ENCODE data around the gene PRKCE. TPM values are rescaled to one million over a fixed set of nuclear protein-coding genes. Genes with fewer than 3 reads are reported as not detected.

The PRKCE gene
- total RNA-seq, 1 donor from 2014 or later = 21.0 TPM

- no peak overlapping the region for H3K4me3 ChIP-seq (ENCODE audit: low read depth, low read length)
- no peaks in the 10 kb centered on the region for H3K36me3 ChIP-seq (ENCODE audit: control insufficient read depth, insufficient read depth, low read length)
- no peak for DNase-seq (ENCODE audit: low read depth)
- no peak for TF ChIP-seq CTCF (IDR thresholded peaks at IDR 0.05; ENCODE audit: insufficient read depth, low read length, poor library complexity, severe bottlenecking)
- H3K27me3 ChIP-seq (ENCODE audit: control insufficient read depth, insufficient read depth, low read length) = no peaks in the 10 kb centered on the region
These were observed 397.2 kb downstream of the PRKCE start for GRCh38 chr2:46048693-46049092.

GRCh38 chr2:46050027-46050426 lies 398.6 kb downstream of the PRKCE start:
- DNase-seq (ENCODE audit: low read depth) = no peak
- no peaks in the 10 kb centered on the region for H3K27me3 ChIP-seq (ENCODE audit: control insufficient read depth, insufficient read depth, low read length)
- H3K36me3 ChIP-seq (ENCODE audit: control insufficient read depth, insufficient read depth, low read length) = no peaks in the 10 kb centered on the region
- TF ChIP-seq CTCF (IDR thresholded peaks at IDR 0.05; ENCODE audit: insufficient read depth, low read length, poor library complexity, severe bottlenecking) = no peak
- no peak overlapping the region for H3K4me3 ChIP-seq (ENCODE audit: low read depth, low read length)

- no peak for DNase-seq (ENCODE audit: low read depth)
- Histone ChIP-seq H3K27me3 (ENCODE audit: control insufficient read depth, insufficient read depth, low read length) (no peaks in the 10 kb centered on the region), H3K36me3 (ENCODE audit: control insufficient read depth, insufficient read depth, low read length) (no peaks in the 10 kb centered on the region), H3K4me3 (ENCODE audit: low read depth, low read length) (no peak overlapping the region)
- no peak for TF ChIP-seq CTCF (IDR thresholded peaks at IDR 0.05; ENCODE audit: insufficient read depth, low read length, poor library complexity, severe bottlenecking)
These were observed 399.0 kb downstream of the PRKCE start for GRCh38 chr2:46050489-46050888.

GRCh38 chr2:46051085-46051484 lies 399.6 kb downstream of the PRKCE start:
- no peaks in the 10 kb centered on the region for H3K36me3 ChIP-seq (ENCODE audit: control insufficient read depth, insufficient read depth, low read length)
- no peaks in the 10 kb centered on the region for H3K27me3 ChIP-seq (ENCODE audit: control insufficient read depth, insufficient read depth, low read length)
- TF ChIP-seq CTCF (IDR thresholded peaks at IDR 0.05; ENCODE audit: insufficient read depth, low read length, poor library complexity, severe bottlenecking) = no peak
- DNase-seq (ENCODE audit: low read depth) = no peak
- no peak overlapping the region for H3K4me3 ChIP-seq (ENCODE audit: low read depth, low read length)

GRCh38 chr2:46053564-46053963 lies 402.1 kb downstream of the PRKCE start:
- DNase-seq (ENCODE audit: low read depth) = no peak
- no peak for TF ChIP-seq CTCF (IDR thresholded peaks at IDR 0.05; ENCODE audit: insufficient read depth, low read length, poor library complexity, severe bottlenecking)
- Histone ChIP-seq H3K27me3 (ENCODE audit: control insufficient read depth, insufficient read depth, low read length) (no peaks in the 10 kb centered on the region), H3K4me3 (ENCODE audit: low read depth, low read length) (no peak overlapping the region), H3K36me3 (ENCODE audit: control insufficient read depth, insufficient read depth, low read length) (no peaks in the 10 kb centered on the region)

GRCh38 chr2:46056541-46056940 lies 405.1 kb downstream of the PRKCE start:
- Histone ChIP-seq H3K4me3 (ENCODE audit: low read depth, low read length) (no peak overlapping the region), H3K36me3 (ENCODE audit: control insufficient read depth, insufficient read depth, low read length) (no peaks in the 10 kb centered on the region), H3K27me3 (ENCODE audit: control insufficient read depth, insufficient read depth, low read length) (no peaks in the 10 kb centered on the region)
- no peak for TF ChIP-seq CTCF (IDR thresholded peaks at IDR 0.05; ENCODE audit: insufficient read depth, low read length, poor library complexity, severe bottlenecking)
- no peak for DNase-seq (ENCODE audit: low read depth)
